Smooth muscle cell (in vitro differentiated cells): ENCODE measurements around the gene CEBPG. TPM values are rescaled to one million over a fixed set of nuclear protein-coding genes. Genes with fewer than 3 reads are reported as not detected.

Experiments used
- DNase-seq: peaks from one replicate; lab custom pipeline; 2025; ENCODE audit not compliant: unreplicated experiment; lab: John Stamatoyannopoulos, UW
- H2AFZ ChIP-seq: fragments of 200-600 bp; sonication (generic); 2 replicates; pipeline ENCODE4 v1.6.0; 2016; ENCODE audit warnings: antibody characterized with exemption, low read depth, mild to moderate bottlenecking
- H3F3A ChIP-seq: fragments of 200-600 bp; sonication (generic); 2 replicates; pipeline ENCODE4 v1.6.0; 2017; ENCODE audit warnings: antibody characterized with exemption, low read depth
- H3K27ac ChIP-seq: fragments of 200-600 bp; sonication (generic); 2 replicates; pipeline ENCODE4 v1.5.1; 2016; ENCODE audit warnings: low read depth, mild to moderate bottlenecking
- H3K27me3 ChIP-seq: fragments of 200-600 bp; sonication (generic); 2 replicates; pipeline ENCODE4 v1.6.1; 2016; ENCODE audit warnings: low read depth, mild to moderate bottlenecking
- H3K36me3 ChIP-seq: fragments of 200-600 bp; sonication (generic); 2 replicates; pipeline ENCODE4 v1.5.1; 2016; ENCODE audit warnings: low read depth
- H3K4me1 ChIP-seq: fragments of 200-600 bp; sonication (generic); 2 replicates; pipeline ENCODE4 v1.5.1; 2016; ENCODE audit warnings: low read depth
- H3K4me2 ChIP-seq: fragments of 200-600 bp; sonication (generic); 2 replicates; pipeline ENCODE4 v1.6.0; 2016; ENCODE audit warnings: mild to moderate bottlenecking
- H3K4me3 ChIP-seq: fragments of 200-600 bp; sonication (generic); 2 replicates; pipeline ENCODE4 v1.5.1; 2016; ENCODE audit warnings: mild to moderate bottlenecking
- H3K79me2 ChIP-seq: fragments of 200-600 bp; sonication (generic); 2 replicates; pipeline ENCODE4 v1.6.0; 2016; ENCODE audit warnings: low read depth, mild to moderate bottlenecking
- H3K9ac ChIP-seq: fragments of 200-600 bp; sonication (generic); 2 replicates; pipeline ENCODE4 v1.6.0; 2016; ENCODE audit warnings: low read depth
- H3K9me3 ChIP-seq: fragments of 200-600 bp; sonication (generic); replicated peaks from 2 replicates; pipeline ENCODE4 v1.5.1; 2016; ENCODE audit warnings: low read depth
- H4K20me1 ChIP-seq: fragments of 200-600 bp; sonication (generic); 2 replicates; pipeline ENCODE4 v1.6.0; 2016; ENCODE audit warnings: low read depth
- WGBS: methylation state at CpG from one replicate; pipeline ENCODE4 v1.1.7; 2016; ENCODE audit warnings: low lambda C conversion rate; 5-methylcytosine and 5-hydroxymethylcytosine counted together
- polyA plus RNA-seq: library from polyadenylated mRNA; unstranded; fragments of >200 nt; fragmentation: Nextera tagmentation; extraction: Ambion mirVana; gene quantifications from 2 replicates; pipeline ENCODE4 v1.2.1, GENCODE V29; 2016
- total RNA-seq: library from RNA; depleted of rRNA; stranded (reverse); fragments of >200 nt; gene quantifications from 2 replicates; pipeline ENCODE4 v1.2.3, GENCODE V29; 2014
- TF ChIP-seq, protein P1 (sequence below): fragments of 200-600 bp; sonication (generic); IDR thresholded peaks from 2 replicates; pipeline ENCODE4 v1.5.1; 2017; ENCODE audit warnings: borderline replicate concordance, mild to moderate bottlenecking, antibody characterized with exemption; ENCODE audit not compliant: insufficient read depth, poor library complexity, severe bottlenecking

CEBPG gene
- total and polyA plus RNA-seq, 2 experiments from 2014 or later: 15.3 to 27.8 TPM

DNA sequence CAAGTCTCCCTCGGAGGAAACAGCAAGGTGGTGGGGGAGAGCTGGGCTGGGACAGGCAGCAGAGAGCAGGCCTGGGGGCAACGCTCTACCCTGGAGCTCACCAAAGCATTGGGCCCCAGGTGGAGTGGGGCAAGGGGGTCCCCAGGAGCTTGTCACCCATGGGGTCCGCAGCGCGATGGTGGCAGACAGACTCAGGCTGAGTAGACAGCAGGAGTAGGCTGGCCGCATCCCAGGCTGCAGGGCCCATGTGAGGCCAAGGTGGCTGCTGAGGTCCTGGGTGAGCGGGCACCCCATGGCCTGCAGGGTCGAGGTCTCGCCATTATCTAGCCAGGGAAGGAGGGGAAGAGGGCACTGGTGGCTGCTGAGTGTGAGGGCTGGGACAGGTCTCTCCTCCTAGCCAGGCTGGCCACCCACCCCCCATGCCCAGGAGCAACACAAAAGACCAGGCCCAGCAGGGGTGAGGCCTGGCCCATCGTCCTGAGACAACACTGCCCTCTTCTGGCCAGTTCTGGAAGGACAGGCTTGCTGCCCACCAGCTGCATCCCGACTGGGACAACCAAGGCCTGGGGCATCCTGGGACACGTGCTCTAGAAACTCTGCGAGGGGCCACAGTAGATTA, 33.1 kb downstream of the CEBPG start:
- peak; percentile 38 for DNase-seq
- WGBS: 63% methylated on average over 11 of the region's 13 CpGs
- H3K27me3 ChIP-seq: no peaks in the 10 kb centered on the region

GRCh38 chr19:33407140-33407551, 33.6 kb downstream of the CEBPG start:
- H3K4me1 ChIP-seq: no peaks in the 10 kb centered on the region
- H3K4me3 ChIP-seq: no peak overlapping the region
- TF ChIP-seq, protein P1, sequence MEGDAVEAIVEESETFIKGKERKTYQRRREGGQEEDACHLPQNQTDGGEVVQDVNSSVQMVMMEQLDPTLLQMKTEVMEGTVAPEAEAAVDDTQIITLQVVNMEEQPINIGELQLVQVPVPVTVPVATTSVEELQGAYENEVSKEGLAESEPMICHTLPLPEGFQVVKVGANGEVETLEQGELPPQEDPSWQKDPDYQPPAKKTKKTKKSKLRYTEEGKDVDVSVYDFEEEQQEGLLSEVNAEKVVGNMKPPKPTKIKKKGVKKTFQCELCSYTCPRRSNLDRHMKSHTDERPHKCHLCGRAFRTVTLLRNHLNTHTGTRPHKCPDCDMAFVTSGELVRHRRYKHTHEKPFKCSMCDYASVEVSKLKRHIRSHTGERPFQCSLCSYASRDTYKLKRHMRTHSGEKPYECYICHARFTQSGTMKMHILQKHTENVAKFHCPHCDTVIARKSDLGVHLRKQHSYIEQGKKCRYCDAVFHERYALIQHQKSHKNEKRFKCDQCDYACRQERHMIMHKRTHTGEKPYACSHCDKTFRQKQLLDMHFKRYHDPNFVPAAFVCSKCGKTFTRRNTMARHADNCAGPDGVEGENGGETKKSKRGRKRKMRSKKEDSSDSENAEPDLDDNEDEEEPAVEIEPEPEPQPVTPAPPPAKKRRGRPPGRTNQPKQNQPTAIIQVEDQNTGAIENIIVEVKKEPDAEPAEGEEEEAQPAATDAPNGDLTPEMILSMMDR: no peak
- no peak overlapping the region for H3K4me2 ChIP-seq
- no peaks in the 10 kb centered on the region for H3K36me3 ChIP-seq
- H2AFZ ChIP-seq: no peak overlapping the region
- H3F3A ChIP-seq: no peaks in the 10 kb centered on the region
- H4K20me1 ChIP-seq: no peaks in the 10 kb centered on the region
- H3K27me3 ChIP-seq: no peaks in the 10 kb centered on the region
- H3K9me3 ChIP-seq: no peaks in the 10 kb centered on the region
- 58% methylated on average over 9 of the region's 9 CpGs for WGBS
- H3K79me2 ChIP-seq: no peaks in the 10 kb centered on the region
- no peak for DNase-seq
- H3K9ac ChIP-seq: no peak overlapping the region
- no peak overlapping the region for H3K27ac ChIP-seq

More for the DNA sequence above, 33.1 kb downstream of the CEBPG start:
- H3K9ac ChIP-seq: no peak overlapping the region
- H2AFZ ChIP-seq: no peak overlapping the region
- H3K4me2 ChIP-seq: no peak overlapping the region
- no peaks in the 10 kb centered on the region for H3K9me3 ChIP-seq
- H3K4me1 ChIP-seq: no peaks in the 10 kb centered on the region
- H4K20me1 ChIP-seq: no peaks in the 10 kb centered on the region
- H3K79me2 ChIP-seq: no peaks in the 10 kb centered on the region
- H3K27ac ChIP-seq: no peak overlapping the region
- H3F3A ChIP-seq: no peaks in the 10 kb centered on the region
- no peaks in the 10 kb centered on the region for H3K36me3 ChIP-seq
- TF ChIP-seq, protein P1: peak; percentile 87
- H3K4me3 ChIP-seq: no peak overlapping the region

DNA sequence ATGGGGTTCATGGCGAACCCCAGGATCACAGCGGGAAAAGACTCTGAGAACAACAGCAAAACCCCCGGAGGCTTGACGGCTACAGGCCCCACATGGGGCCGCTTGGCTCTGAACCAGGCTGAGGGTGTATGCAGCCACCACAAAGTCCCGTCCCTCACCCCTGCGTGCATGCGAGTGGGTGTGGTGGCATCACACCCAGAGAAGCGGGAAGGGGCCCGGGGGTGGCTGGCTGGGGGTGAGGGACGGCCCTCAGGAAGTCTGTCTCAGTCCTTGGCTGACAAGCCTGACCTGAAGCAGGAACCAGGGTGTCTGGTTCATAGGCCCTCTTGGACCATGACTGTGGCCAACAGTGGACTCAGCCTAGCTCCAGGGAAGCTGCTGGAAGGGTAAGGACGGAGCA, 34.2 kb downstream of the CEBPG start:
- no peaks in the 10 kb centered on the region for H3K4me1 ChIP-seq
- no peak overlapping the region for H3K4me2 ChIP-seq
- no peaks in the 10 kb centered on the region for H3K79me2 ChIP-seq
- no peaks in the 10 kb centered on the region for H4K20me1 ChIP-seq
- H3K9me3 ChIP-seq: no peaks in the 10 kb centered on the region
- H3K36me3 ChIP-seq: no peaks in the 10 kb centered on the region
- TF ChIP-seq, protein P1: no peak
- H3K9ac ChIP-seq: no peak overlapping the region
- no peak for DNase-seq
- H2AFZ ChIP-seq: no peak overlapping the region
- no peak overlapping the region for H3K4me3 ChIP-seq
- no peaks in the 10 kb centered on the region for H3K27me3 ChIP-seq
- no peak overlapping the region for H3K27ac ChIP-seq
- no peaks in the 10 kb centered on the region for H3F3A ChIP-seq
- WGBS: 90% methylated on average over 12 of the region's 12 CpGs

GRCh38 chr19:33408116-33408515, 34.6 kb downstream of the CEBPG start:
- TF ChIP-seq, protein P1: no peak
- Histone ChIP-seq H3K9me3 (no peaks in the 10 kb centered on the region), H3K36me3 (no peaks in the 10 kb centered on the region), H3K79me2 (no peaks in the 10 kb centered on the region), H2AFZ (no peak overlapping the region), H4K20me1 (no peaks in the 10 kb centered on the region), H3K9ac (no peak overlapping the region), H3K4me1 (no peaks in the 10 kb centered on the region), H3K27ac (no peak overlapping the region), H3F3A (no peaks in the 10 kb centered on the region), H3K4me2 (no peak overlapping the region), H3K4me3 (no peak overlapping the region), H3K27me3 (no peaks in the 10 kb centered on the region)
- no peak for DNase-seq
- WGBS: 89% methylated on average over 13 of the region's 13 CpGs
